ENCODE data around the gene DIS3L. TPM values are rescaled to one million over a fixed set of nuclear protein-coding genes. Genes with fewer than 3 reads are reported as not detected.

DIS3L gene
- total and polyA plus RNA-seq, 2 donors (not counting 3 experiments of a cell fraction or from before 2014, with no cell fraction given) = 7.8 to 27.9 TPM

DNA sequence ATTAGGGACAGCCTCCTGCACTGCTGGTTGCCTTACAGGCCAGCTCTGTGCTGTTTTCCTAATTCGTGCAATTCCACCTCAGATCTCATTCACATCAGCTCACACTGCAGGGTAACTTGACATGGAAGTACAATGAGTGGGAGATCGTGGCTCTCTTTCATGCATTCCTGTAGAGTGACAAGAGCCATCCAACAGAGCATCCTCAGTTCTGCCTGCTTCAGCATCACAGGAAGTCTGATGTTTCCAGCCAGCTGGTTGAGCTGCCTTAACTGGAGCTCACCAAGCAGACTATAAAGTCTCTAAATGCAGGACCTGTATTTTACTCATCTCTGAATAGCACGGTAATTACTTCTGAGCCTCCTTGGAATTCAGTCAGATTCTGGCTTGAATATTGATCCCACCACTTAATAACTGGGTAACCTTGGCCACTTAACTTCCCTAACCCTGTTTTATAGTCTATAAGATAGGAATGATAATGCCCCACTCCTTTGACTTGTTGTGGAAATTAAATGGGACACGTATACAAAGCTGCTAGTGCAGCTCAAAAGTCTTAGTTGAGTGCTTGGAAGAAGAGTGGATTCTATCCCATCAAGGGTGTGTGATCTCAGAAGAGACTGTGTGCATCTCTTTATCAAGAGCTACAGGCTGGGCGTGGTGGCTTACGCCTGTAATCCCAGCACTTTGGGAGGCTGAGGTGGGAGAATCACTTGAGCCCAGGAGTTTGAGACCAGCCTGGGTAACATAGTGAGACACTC, 1.4 kb upstream of the DIS3L start:
- intact Hi-C loops (cut with micrococcal nuclease) = no loop called here
- BruUV-seq (replicated peaks) = no TSS peak

More for the DNA sequence above, 1.4 kb upstream of the DIS3L start:
- ChIA-PET POLR2A (interaction anchor here (0.5 to 0.6 kb wide), 2 partner anchors 53 to 987 kb away, joined by 3 to 5 read pairs; partner anchors contain the start of gene RNU5B-1), CTCF (interaction anchor here (0.6 to 1.3 kb wide), 6 partner anchors 9 to 696 kb away, joined by 3 to 8 read pairs (median 4); no protein-coding TSS in a partner anchor)
- H3K27ac ChIP-seq (ENCODE audit: insufficient read depth, low read depth, low read length) = no peak overlapping the region
- peaks cover 7% of the 10 kb centered on the region for H3K79me2 ChIP-seq (ENCODE audit: control insufficient read depth, insufficient read depth, low read length)
- H3K9ac ChIP-seq (replicated peaks; ENCODE audit: extremely low read depth, insufficient read depth, low read length) = no peak overlapping the region
- H3K4me3 ChIP-seq (replicated peaks in 1 of 3; ENCODE audit: insufficient read depth in 1 of 3, low read depth in 1 of 3, low read length in 3 of 3) = no peak overlapping the region
- no peaks in the 10 kb centered on the region for H4K20me1 ChIP-seq (replicated peaks; ENCODE audit: control insufficient read depth, extremely low read depth, insufficient read depth, low read length)
- H3K4me1 ChIP-seq (ENCODE audit: control insufficient read depth, extremely low read depth, insufficient read depth, low read length) = peaks cover 30% of the 10 kb centered on the region
- TF ChIP-seq MAX (IDR thresholded peaks at IDR 0.05; ENCODE audit: insufficient read depth, insufficient read length) (no peak), JUN (IDR thresholded peaks at IDR 0.05; ENCODE audit: borderline replicate concordance, insufficient read depth, insufficient read length, low read depth) (no peak), FOS (IDR thresholded peaks at IDR 0.05; ENCODE audit: borderline replicate concordance, insufficient read depth, low read length) (no peak), EZH2 (IDR thresholded peaks at IDR 0.05; ENCODE audit: borderline replicate concordance, low read depth, low read length, severe bottlenecking) (no peak), CTCF (IDR thresholded peaks at IDR 0.05; ENCODE audit: extremely low read depth in 1 of 2, insufficient read depth in 1 of 2, low read depth in 1 of 2, low read length in 2 of 2) (no peak), POLR2A (IDR thresholded peaks at IDR 0.05; ENCODE audit: low read depth, low read length) (no peak), POLR2AphosphoS5 (IDR thresholded peaks at IDR 0.05; ENCODE audit: insufficient read depth, low read depth, low read length) (no peak), GATA2 (IDR thresholded peaks at IDR 0.05; ENCODE audit: insufficient read depth, insufficient read length, low read depth, low read length) (no peak), MYC (IDR thresholded peaks at IDR 0.05; ENCODE audit: low read depth, low read length) (no peak)
- no peaks in the 10 kb centered on the region for H3K36me3 ChIP-seq (ENCODE audit: control insufficient read depth in 2 of 2, extremely low read depth in 1 of 2, insufficient read depth in 2 of 2, low read length in 2 of 2)
- no peaks in the 10 kb centered on the region for H3K9me3 ChIP-seq (replicated peaks; ENCODE audit: control insufficient read depth, insufficient read depth, low read length)
- FAIRE-seq = no peak
- H2AFZ ChIP-seq (ENCODE audit: low read depth, low read length) = no peak overlapping the region
- H3K4me2 ChIP-seq (ENCODE audit: insufficient read depth, low read length) = no peak overlapping the region
- dilution Hi-C loops (cut with MboI; ENCODE audit: extremely low pct_ligation_motif_present, low sequenced_read_pairs) = no loop called here
- H3K9me1 ChIP-seq (replicated peaks; ENCODE audit: control insufficient read depth, extremely low read depth, insufficient read depth, low read length) = no peaks in the 10 kb centered on the region
- no peaks in the 10 kb centered on the region for H3K27me3 ChIP-seq (ENCODE audit: control insufficient read depth in 2 of 2, insufficient read depth in 2 of 2, low read length in 2 of 2)
- DNase-seq (ENCODE audit: low read depth, low spot score) = no peak
